GM21825 (cell line): ENCODE data around the gene CTNNAL1.

Experiments
- ATAC-seq: cut with Tn5 transposase; IDR thresholded peaks from one replicate; pipeline ENCODE4 v1.9.1; 2021; ENCODE audit warnings: mild to moderate bottlenecking, moderate library complexity; ENCODE audit not compliant: unreplicated experiment

CTNNAL1 gene

GRCh38 chr9:108894225-108894997 is 118.9 kb downstream of the CTNNAL1 start:
- ATAC-seq, result no peak
